Activated CD4-positive, alpha-beta memory T cell treated with anti-CD3 and anti-CD28 coated beads, Interleukin-2, amount 10 ng/mL, durations not matched to agents 7 days and 5 days (primary cell): ENCODE data around the gene SRSF5. TPM values are rescaled to one million over a fixed set of nuclear protein-coding genes. Genes with fewer than 3 reads are reported as not detected.
"Not testable (repeated sequence)": the region's sequence is repeated elsewhere in the genome, so short reads cannot be mapped to it uniquely, and the experiment has no call there.

Source experiments
- CTCF ChIA-PET: fragments of 350-600 bp; sonication (Branson Sonifier 250); formaldehyde crosslinking; loops from one replicate; lab custom pipeline; 2021; ENCODE audit warnings: antibody characterized with exemption, inconsistent platforms; lab: Charles Lee
- POLR2A ChIA-PET: fragments of 350-600 bp; sonication (Branson Sonifier 250); formaldehyde crosslinking; loops from one replicate; lab custom pipeline; 2021; ENCODE audit warnings: antibody characterized with exemption; lab: Charles Lee
- DNase-seq: peaks from one replicate; pipeline ENCODE4 v3.0.0-alpha.2; 2020
- H3K27ac Mint-ChIP-seq: one replicate; pipeline ENCODE4 v1.8.0; 2021; ENCODE audit warnings: mild to moderate bottlenecking, mixed read lengths
- H3K27me3 Mint-ChIP-seq: one replicate; pipeline ENCODE4 v1.8.0; 2021; ENCODE audit warnings: mixed read lengths
- H3K36me3 Mint-ChIP-seq: one replicate; pipeline ENCODE4 v1.8.0; 2021; ENCODE audit warnings: low read depth, mixed read lengths
- H3K4me1 Mint-ChIP-seq: one replicate; pipeline ENCODE4 v1.8.0; 2021; ENCODE audit warnings: mixed read lengths
- H3K4me3 Mint-ChIP-seq: one replicate; pipeline ENCODE4 v1.8.0; 2021; ENCODE audit warnings: mild to moderate bottlenecking, mixed read lengths
- H3K9me3 Mint-ChIP-seq: one replicate; pipeline ENCODE4 v1.8.0; 2021; ENCODE audit warnings: mixed read lengths
- total RNA-seq, 2 experiments: library from RNA; stranded (reverse); gene quantifications; one replicate each; pipeline ENCODE4 v1.2.3, GENCODE V29; 2021

The SRSF5 gene
- total RNA-seq, 2 experiments from 2014 or later: 368 to 376 TPM

- ChIA-PET POLR2A (no interaction called here), CTCF (no interaction called here)
- no peak for DNase-seq
- no peaks in the 10 kb centered on the region for H3K9me3 Mint-ChIP-seq
- no peaks in the 10 kb centered on the region for H3K36me3 Mint-ChIP-seq
- no peak overlapping the region for H3K4me3 Mint-ChIP-seq
- no peak overlapping the region for H3K27ac Mint-ChIP-seq
- H3K4me1 Mint-ChIP-seq: no peaks in the 10 kb centered on the region
- no peaks in the 10 kb centered on the region for H3K27me3 Mint-ChIP-seq
Observed at GRCh38 chr14:69795691-69796090, 28.7 kb downstream of the SRSF5 start.

- POLR2A ChIA-PET: no interaction called here
- H3K27me3 Mint-ChIP-seq: peaks cover 2% of the 10 kb centered on the region
- CTCF ChIA-PET: no interaction called here
- H3K4me1 Mint-ChIP-seq: no peaks in the 10 kb centered on the region
- no peaks in the 10 kb centered on the region for H3K36me3 Mint-ChIP-seq
- H3K9me3 Mint-ChIP-seq: no peaks in the 10 kb centered on the region
- H3K4me3 Mint-ChIP-seq: no peak within 1 kb of the TSS
- DNase-seq: no peak
- H3K27ac Mint-ChIP-seq: no peak within 1 kb of the TSS
Observed at GRCh38 chr14:69796797-69797500, 30.0 kb downstream of the SRSF5 start, which contains the start of gene SLC10A1. TSS of gene SLC10A1 (minus strand) at chr14:69797241. CDS start at chr14:69797155, 86 bp downstream.

- ChIA-PET POLR2A (no interaction called here), CTCF (no interaction called here)
- no peak for DNase-seq
- Mint-ChIP-seq H3K27ac (no peak overlapping the region), H3K9me3 (no peaks in the 10 kb centered on the region), H3K4me3 (no peak overlapping the region), H3K4me1 (no peaks in the 10 kb centered on the region), H3K36me3 (no peaks in the 10 kb centered on the region), H3K27me3 (peaks cover 2% of the 10 kb centered on the region)
Observed at GRCh38 chr14:69797573-69798338, 30.8 kb downstream of the SRSF5 start.

GRCh38 chr14:69798339-69798735 is 31.4 kb downstream of the SRSF5 start:
- DNase-seq: no peak
- no peaks in the 10 kb centered on the region for H3K4me1 Mint-ChIP-seq
- CTCF ChIA-PET: no interaction called here
- POLR2A ChIA-PET: no interaction called here
- peaks cover 4% of the 10 kb centered on the region for H3K27me3 Mint-ChIP-seq
- H3K4me3 Mint-ChIP-seq: no peak overlapping the region
- H3K9me3 Mint-ChIP-seq: no peaks in the 10 kb centered on the region
- H3K27ac Mint-ChIP-seq: no peak overlapping the region
- H3K36me3 Mint-ChIP-seq: no peaks in the 10 kb centered on the region

GRCh38 chr14:69803753-69804152 is 36.8 kb downstream of the SRSF5 start:
- Mint-ChIP-seq H3K4me3 (no peak overlapping the region), H3K9me3 (no peaks in the 10 kb centered on the region), H3K27me3 (peaks cover 22% of the 10 kb centered on the region), H3K36me3 (no peaks in the 10 kb centered on the region), H3K27ac (no peak overlapping the region), H3K4me1 (no peaks in the 10 kb centered on the region)
- ChIA-PET CTCF (interaction anchor here (1.2 kb wide), 1 partner anchor 287 kb away, joined by 3 read pairs; no protein-coding TSS in a partner anchor), POLR2A (no interaction called here)
- no peak for DNase-seq

- ChIA-PET CTCF (interaction anchor here (0.6 kb wide), 1 partner anchor 201 kb away, joined by 3 read pairs; no protein-coding TSS in a partner anchor), POLR2A (interaction anchor here (0.6 kb wide), 1 partner anchor 13 kb away, joined by 4 read pairs; no protein-coding TSS in a partner anchor)
- Mint-ChIP-seq H3K27me3 (peaks cover 26% of the 10 kb centered on the region), H3K9me3 (no peaks in the 10 kb centered on the region), H3K27ac (no peak overlapping the region), H3K4me1 (no peaks in the 10 kb centered on the region), H3K4me3 (no peak overlapping the region), H3K36me3 (no peaks in the 10 kb centered on the region)
- DNase-seq: no peak
Observed at GRCh38 chr14:69804902-69805301, 38.0 kb downstream of the SRSF5 start.

GRCh38 chr14:69807192-69807591 is 40.2 kb downstream of the SRSF5 start:
- H3K36me3 Mint-ChIP-seq: no peaks in the 10 kb centered on the region
- ChIA-PET POLR2A (no interaction called here), CTCF (no interaction called here)
- H3K9me3 Mint-ChIP-seq: no peaks in the 10 kb centered on the region
- H3K4me1 Mint-ChIP-seq: no peaks in the 10 kb centered on the region
- peaks cover 24% of the 10 kb centered on the region for H3K27me3 Mint-ChIP-seq
- H3K27ac Mint-ChIP-seq: no peak overlapping the region
- no peak overlapping the region for H3K4me3 Mint-ChIP-seq
- no peak for DNase-seq

- Mint-ChIP-seq H3K27ac (no peak overlapping the region), H3K4me1 (no peaks in the 10 kb centered on the region), H3K27me3 (peaks cover 30% of the 10 kb centered on the region), H3K36me3 (no peaks in the 10 kb centered on the region), H3K9me3 (no peaks in the 10 kb centered on the region), H3K4me3 (no peak overlapping the region)
- ChIA-PET POLR2A (no interaction called here), CTCF (interaction anchor here (1.6 kb wide), 1 partner anchor 9 kb away, joined by 7 read pairs; no protein-coding TSS in a partner anchor)
- no peak for DNase-seq
Observed at GRCh38 chr14:69808919-69809808, 42.2 kb downstream of the SRSF5 start.

- Mint-ChIP-seq H3K4me3 (no peak overlapping the region), H3K36me3 (no peaks in the 10 kb centered on the region), H3K4me1 (no peaks in the 10 kb centered on the region), H3K9me3 (no peaks in the 10 kb centered on the region), H3K27ac (no peak overlapping the region), H3K27me3 (peaks cover 20% of the 10 kb centered on the region)
- ChIA-PET CTCF (no interaction called here), POLR2A (no interaction called here)
- no peak for DNase-seq
Observed at GRCh38 chr14:69811227-69811867, 44.4 kb downstream of the SRSF5 start.

- peaks cover 20% of the 10 kb centered on the region for H3K27me3 Mint-ChIP-seq
Observed at GRCh38 chr14:69811868-69812252, 44.9 kb downstream of the SRSF5 start.

GRCh38 chr14:69812711-69813110 is 45.8 kb downstream of the SRSF5 start:
- no peak for DNase-seq
- H3K4me1 Mint-ChIP-seq: no peaks in the 10 kb centered on the region
- H3K27ac Mint-ChIP-seq: no peak overlapping the region
- peaks cover 20% of the 10 kb centered on the region for H3K27me3 Mint-ChIP-seq
- H3K4me3 Mint-ChIP-seq: no peak overlapping the region
- no peaks in the 10 kb centered on the region for H3K36me3 Mint-ChIP-seq
- ChIA-PET POLR2A (no interaction called here), CTCF (no interaction called here)
- no peaks in the 10 kb centered on the region for H3K9me3 Mint-ChIP-seq

More at GRCh38 chr14:69811868-69812252, 44.9 kb downstream of the SRSF5 start:
- H3K4me1 Mint-ChIP-seq: no peaks in the 10 kb centered on the region
- H3K27ac Mint-ChIP-seq: no peak overlapping the region
- ChIA-PET CTCF (no interaction called here), POLR2A (no interaction called here)
- DNase-seq: no peak
- H3K36me3 Mint-ChIP-seq: no peaks in the 10 kb centered on the region
- H3K4me3 Mint-ChIP-seq: no peak overlapping the region
- H3K9me3 Mint-ChIP-seq: no peaks in the 10 kb centered on the region

- POLR2A ChIA-PET, H3K4me3 Mint-ChIP-seq, H3K9me3 Mint-ChIP-seq, H3K27ac Mint-ChIP-seq, DNase-seq, CTCF ChIA-PET, H3K4me1 Mint-ChIP-seq, H3K36me3 Mint-ChIP-seq: not testable (repeated sequence)
- peaks cover 17% of the 10 kb centered on the region for H3K27me3 Mint-ChIP-seq
Observed at GRCh38 chr14:69813346-69813745, 46.4 kb downstream of the SRSF5 start.
